Left kidney (tissue), 2 donors: ENCODE data around the gene KSR1. TPM values are rescaled to one million over a fixed set of nuclear protein-coding genes. Genes with fewer than 3 reads are reported as not detected.
"Not testable (repeated sequence)": the region's sequence is repeated elsewhere in the genome, so short reads cannot be mapped to it uniquely, and the experiment has no call there.

Experiments
- DNase-seq: peaks from one replicate; pipeline ENCODE4 v3.0.0-alpha.2; 2013
- polyA plus RNA-seq: library from polyadenylated mRNA; unstranded; fragments of 120-200 nt; gene quantifications from one replicate; pipeline ENCODE4 v1.2.1, GENCODE V29; 2013; ENCODE audit not compliant: insufficient read length

KSR1 gene
- polyA plus RNA-seq, 1 donor = 73.5 TPM

DNA sequence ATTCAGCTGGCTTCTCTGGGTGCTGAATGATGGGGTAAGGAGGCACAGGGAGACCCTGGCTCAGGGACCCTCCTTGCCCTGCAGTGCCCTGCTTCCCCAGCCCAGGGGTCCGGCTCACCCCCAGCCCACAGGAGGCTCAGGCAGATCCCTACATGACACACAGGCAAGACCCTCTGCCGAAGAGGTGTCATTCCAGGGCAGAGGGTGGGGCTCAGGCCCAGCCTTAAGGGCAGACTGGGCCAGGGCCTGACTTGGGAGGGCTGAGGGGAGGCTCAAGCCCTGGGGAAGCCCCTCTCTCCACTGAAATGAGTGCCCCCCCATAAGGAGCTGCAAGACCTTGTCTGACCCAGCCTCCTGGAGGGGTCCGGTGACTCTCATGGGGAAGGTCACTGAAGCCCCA lies 30.3 kb upstream of the KSR1 start:
- no peak for DNase-seq

- DNase-seq = not testable (repeated sequence)
Observed at GRCh38 chr17:27426471-27426870, 29.8 kb upstream of the KSR1 start.

DNA sequence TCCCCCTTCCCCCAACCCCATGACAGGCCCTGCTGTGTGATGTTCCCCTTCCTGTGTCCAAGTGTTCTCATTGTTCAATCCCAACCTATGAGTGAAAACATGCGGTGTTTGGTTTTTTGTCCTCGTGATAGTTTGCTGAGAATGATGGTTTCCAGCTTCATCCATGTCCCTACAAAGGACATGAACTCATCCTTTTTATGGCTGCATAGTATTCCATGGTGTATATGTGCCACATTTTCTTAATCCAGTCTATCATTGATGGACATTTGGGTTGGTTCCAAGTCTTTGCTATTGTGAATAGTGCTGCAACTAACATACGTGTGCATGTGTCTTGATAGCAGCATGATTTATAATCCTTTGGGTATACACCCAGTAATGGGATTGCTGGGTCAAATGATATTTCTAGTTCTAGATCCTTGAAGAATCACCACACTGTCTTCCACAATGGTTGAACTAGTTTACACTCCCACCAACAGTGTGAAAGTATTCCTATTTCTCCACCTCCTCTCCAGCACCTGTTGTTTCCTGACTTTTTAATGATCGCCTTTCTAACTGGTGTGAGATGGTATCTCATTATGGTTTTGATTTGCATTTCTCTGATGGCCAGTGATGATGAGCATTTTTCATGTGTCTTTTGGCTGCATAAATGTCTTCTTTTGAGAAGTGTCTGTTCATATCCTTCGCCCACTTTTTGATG lies 28.9 kb upstream of the KSR1 start:
- DNase-seq = not testable (repeated sequence)

GRCh38 chr17:27428781-27429505 lies 27.3 kb upstream of the KSR1 start:
- DNase-seq = no peak

- DNase-seq = no peak
Observed at GRCh38 chr17:27429666-27430382, 26.4 kb upstream of the KSR1 start.

DNA sequence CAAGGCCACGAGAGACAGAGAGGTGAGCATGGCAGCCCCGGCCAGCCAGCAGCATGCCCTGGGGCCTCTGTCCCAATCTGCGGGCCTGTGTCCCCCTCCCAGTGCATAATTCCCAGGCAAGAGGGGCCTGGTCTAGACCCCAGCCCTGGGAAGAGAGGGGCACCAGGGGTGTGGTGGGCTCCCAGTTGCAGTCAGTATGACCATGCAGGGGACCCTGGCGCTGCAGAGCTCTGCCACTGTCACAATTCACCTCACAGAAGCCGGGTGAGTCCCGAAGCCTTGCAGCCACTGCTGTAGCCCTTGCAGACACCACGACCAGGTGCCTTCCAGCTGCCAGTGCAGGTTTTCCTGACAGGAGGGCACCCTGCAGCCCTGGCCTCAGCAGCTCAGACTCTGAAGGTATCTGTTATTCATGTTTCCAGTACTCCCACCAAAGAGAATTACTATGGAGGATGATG lies 25.8 kb upstream of the KSR1 start:
- no peak for DNase-seq

DNA sequence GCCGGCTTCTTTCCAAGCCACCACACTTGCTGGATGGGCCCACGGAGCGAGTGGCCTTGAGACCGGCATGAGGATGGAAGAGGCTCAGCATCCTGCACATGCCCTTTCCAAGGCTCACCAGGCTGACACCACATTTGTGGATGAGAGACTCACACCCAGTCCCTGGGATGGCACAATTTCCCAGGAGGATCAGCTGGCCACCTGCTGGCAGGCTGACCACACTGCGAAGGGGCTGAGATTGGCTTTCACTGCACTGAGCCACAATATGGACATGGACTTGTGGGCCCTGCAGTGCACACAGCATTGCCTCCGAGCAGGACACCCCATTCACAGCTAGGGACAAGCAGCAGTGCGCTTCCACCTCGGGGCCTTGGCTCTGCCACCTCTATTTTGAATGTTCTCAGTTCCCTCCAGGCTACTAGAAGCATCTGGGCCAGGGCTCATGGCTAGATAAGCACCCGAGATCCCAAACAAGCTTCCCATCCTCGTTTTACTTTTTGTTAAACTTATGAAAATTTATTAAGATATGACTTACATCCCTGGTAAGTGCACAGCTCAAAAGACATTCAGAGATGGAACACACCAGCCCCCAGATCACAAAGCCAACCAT lies 25.3 kb upstream of the KSR1 start:
- DNase-seq = peak; percentile 20

DNA sequence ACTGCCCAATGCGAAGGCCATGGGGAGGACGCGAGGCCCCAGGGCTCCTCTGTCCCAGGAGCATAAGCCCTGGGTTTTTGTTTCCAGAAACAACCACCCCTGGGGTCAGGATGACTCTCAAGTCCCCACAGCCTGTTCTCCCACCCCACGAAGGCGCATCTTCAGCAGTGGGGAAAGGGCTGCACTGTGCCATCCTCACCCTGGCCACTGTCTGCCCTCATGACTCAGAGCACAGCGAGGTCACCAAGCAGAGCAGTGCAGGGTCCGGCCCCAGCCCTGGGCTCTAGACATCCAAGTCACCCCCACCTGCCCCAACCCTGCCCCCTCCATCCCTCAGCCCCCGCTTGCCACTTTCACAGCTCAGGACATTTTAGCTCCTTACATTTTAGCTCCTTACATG lies 22.7 kb upstream of the KSR1 start:
- no peak for DNase-seq

DNA sequence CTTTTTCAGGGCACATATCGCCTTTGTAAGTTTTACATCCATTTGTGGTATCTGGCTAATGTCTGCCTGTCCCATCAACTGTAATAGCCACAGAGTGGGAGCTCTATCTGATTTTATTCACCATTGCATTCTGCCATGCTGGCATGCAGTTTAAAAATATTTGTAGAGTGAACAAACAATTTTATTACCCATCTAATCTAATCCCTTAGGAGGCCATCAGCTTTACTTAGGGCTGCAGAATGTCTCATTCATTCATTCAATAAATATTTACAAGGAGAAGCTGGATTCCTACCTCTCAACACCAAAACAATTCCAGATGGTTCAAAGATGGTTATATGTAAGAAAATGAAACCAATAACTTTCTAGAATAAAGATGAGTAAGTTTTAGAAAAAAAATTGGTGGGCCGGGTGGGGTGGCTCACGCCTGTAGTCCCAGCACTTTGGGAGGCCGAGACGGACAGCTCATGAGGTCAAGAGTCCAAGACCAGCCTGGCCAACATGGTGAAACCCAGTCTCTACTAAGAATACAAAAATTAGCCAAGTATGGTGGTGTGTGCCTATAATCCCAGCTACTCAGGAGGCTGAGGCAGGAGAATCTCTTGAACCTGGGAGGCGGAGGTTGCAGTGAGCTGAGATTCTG lies 20.7 kb upstream of the KSR1 start:
- not testable (repeated sequence) for DNase-seq

DNA sequence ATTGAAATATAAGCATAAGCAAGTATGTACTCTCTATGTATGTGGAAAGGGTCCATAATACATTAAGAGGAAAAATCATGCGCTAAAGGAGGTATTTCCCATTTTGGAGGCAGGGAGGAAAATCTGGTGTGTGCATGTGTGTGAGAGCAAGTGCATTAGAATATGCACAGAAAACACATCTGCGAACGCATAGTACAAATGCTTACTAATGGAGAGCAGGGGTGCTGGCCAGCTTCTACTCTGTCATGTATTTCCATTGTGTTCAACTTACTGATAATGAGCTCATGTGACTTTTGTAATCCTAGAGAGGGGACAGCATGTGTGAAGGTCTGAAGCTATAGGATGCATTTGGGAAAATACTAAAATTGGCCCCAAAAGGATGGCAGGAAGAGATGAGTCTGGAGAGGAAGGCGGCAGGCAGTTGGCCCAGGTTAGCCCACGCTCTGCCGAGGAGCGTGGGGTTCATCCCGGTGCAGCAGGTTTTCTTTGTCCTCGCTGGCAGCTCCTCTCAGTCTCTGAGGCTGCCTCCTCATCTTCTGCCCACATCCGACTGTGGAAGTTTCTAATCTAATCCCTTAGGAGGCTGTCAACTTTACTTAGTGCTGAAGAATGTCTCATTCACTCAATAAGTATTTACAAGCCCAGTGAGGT lies 17.8 kb upstream of the KSR1 start:
- DNase-seq = no peak

- no peak for DNase-seq
Observed at GRCh38 chr17:27439342-27439741, 16.9 kb upstream of the KSR1 start.

GRCh38 chr17:27442702-27443101 lies 13.5 kb upstream of the KSR1 start:
- no peak for DNase-seq

GRCh38 chr17:27443491-27443890 lies 12.8 kb upstream of the KSR1 start:
- DNase-seq = no peak

DNA sequence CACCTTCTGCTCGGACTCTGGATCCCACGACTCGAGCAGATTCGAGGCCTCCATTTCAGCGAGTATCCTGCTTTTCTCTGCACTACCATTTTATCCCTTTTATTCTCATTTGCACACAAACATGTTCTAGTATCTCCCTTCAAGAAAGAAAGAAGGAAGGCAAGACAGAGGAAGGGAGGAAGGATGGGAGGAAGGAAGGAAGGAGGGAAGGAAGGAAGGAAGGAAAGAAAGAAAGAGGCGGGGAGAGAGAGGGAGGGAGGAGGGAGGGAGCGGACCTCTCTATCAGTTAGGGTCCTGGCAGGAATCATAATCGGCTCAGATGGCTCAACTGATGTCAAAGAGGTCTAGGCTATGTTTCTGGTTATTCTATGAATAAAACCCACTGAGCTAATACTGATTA lies 10.3 kb upstream of the KSR1 start:
- DNase-seq = no peak

- DNase-seq = no peak
Observed at GRCh38 chr17:27446569-27447301, 9.5 kb upstream of the KSR1 start.

- not testable (repeated sequence) for DNase-seq
Observed at GRCh38 chr17:27448534-27448933, 7.7 kb upstream of the KSR1 start.

- DNase-seq = no peak
Observed at GRCh38 chr17:27449541-27449940, 6.7 kb upstream of the KSR1 start.

DNA sequence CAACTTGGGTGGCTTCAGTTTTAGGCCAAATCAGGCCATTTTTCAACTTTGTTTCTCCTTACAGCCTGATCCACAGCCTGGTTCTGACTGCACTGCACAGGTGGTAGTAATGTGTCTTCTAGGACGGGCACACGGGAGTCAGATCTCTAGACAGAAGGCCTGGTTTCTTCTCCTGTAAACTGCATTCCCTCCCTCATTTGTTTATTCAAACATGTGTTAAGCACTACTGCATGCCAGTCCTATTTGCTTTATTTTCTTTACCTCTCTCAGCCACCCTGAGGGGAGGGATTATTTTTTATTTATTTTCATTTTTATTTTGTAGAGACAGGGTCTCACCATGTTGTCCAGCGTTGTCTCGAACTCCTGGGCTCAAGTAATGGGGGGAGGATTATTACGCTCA lies 6.3 kb upstream of the KSR1 start:
- DNase-seq = no peak

- no peak for DNase-seq
Observed at GRCh38 chr17:27450416-27450815, 5.8 kb upstream of the KSR1 start.

DNA sequence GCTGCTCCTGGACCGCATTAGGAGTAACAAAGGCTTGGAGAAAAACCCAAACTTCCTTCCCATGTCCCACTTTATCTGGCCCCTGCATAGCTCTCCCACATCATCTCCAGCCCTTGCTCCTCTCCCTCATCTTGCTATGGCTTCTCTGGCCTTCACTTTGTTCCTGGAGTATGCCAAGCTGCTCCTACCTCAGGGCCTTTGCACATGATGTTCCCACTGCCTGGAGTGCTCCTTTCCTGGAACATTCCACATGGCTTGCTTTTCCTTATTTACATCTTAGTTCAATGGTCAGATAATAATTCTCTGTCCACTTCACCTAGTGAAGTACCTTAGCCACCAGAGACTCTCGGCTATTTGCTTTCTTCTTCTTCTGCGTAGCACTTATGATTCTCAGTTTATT lies 4.3 kb upstream of the KSR1 start:
- DNase-seq = no peak

GRCh38 chr17:27452828-27453227 lies 3.4 kb upstream of the KSR1 start:
- no peak for DNase-seq
